Pancreas (tissue), 10 donors: Measurements from ENCODE around the gene CALD1. TPM values are rescaled to one million over a fixed set of nuclear protein-coding genes. Genes with fewer than 3 reads are reported as not detected.

Experiments used
- ATAC-seq, 4 donors: fragments of 200-7000 bp; cut with Tn5 transposase; one replicate each; pipeline versions ENCODE4 v1.8.0 to v1.9.1; 2020; ENCODE audit warnings: mild to moderate bottlenecking in 4 of 4, moderate library complexity in 4 of 4
- DNase-seq, 6 donors: peaks; one replicate each; pipeline ENCODE4 v3.0.0-alpha.2; 2020
- FAIRE-seq: peaks from 2 replicates; lab custom pipeline; 2012; peaks lifted over from hg19 to GRCh38; lab: Jason Lieb, UNC
- H3K27ac ChIP-seq, 4 donors: fragments of 200-600 bp; sonication (generic); 1 replicate in 3 of 4; 2 replicates in 1 of 4; pipeline versions ENCODE4 v1.5.0 to v1.8.0; 2020
- H3K27me3 ChIP-seq, 4 donors: fragments of 200-600 bp; one replicate each; pipeline ENCODE4 v1.8.0; 2021
- H3K36me3 ChIP-seq, 3 donors: fragments of 200-600 bp; sonication (generic) in 1 of 3; one replicate each; pipeline versions ENCODE4 v1.5.0 to v1.8.0; 2020 to 2021
- H3K4me1 ChIP-seq, 3 donors: fragments of 200-600 bp; one replicate each; pipeline ENCODE4 v1.8.0; 2021
- H3K4me3 ChIP-seq, 4 donors: fragments of 200-600 bp; sonication (generic) in 2 of 4; one replicate each; pipeline versions ENCODE4 v1.5.0 to v1.8.0; 2020 to 2021
- H3K9me3 ChIP-seq, 4 donors: fragments of 200-600 bp; one replicate each; pipeline ENCODE4 v1.8.0; 2021
- WGBS, 2 donors: extraction: QIAGEN DNeasy Blood & Tissue Kit; methylation state at CpG; one replicate each; pipeline ENCODE4 v1.1.7; 2013; 5-methylcytosine and 5-hydroxymethylcytosine counted together
- intact Hi-C, 3 donors: fragments of 100-400 bp; cut with DNase I; formaldehyde crosslinking; loops; one replicate each; pipeline versions ENCODE4 v1.11.1 to v1.14.2; 2022
- polyA plus RNA-seq, 2 donors: library from polyadenylated mRNA; stranded (reverse); fragments of 200-250 nt; gene quantifications; one replicate each; pipeline ENCODE4 v1.2.3, GENCODE V29; 2013
- total RNA-seq, 6 donors: library from RNA; stranded (reverse); fragmentation: NEBNext Ultra II Directional in 4 of 6; extraction: Animal tissue kit (Norgen Biotek cat#: 25700) in 4 of 6; gene quantifications; one replicate each; pipeline versions ENCODE4 v1.2.1 to v1.2.4, GENCODE V29; 2021 to 2023
- TF ChIP-seq, protein P1 (sequence below), 4 donors: fragments of 200-600 bp; sonication (generic) in 3 of 4; IDR thresholded peaks; one replicate each; pipeline versions ENCODE4 v1.5.0 to v1.8.0; 2021; ENCODE audit warnings: antibody characterized with exemption in 4 of 4
- donor health status: healthy with polysubstance abuse.
- donor health status: DM: no; HTN: no; CAD: no; lungs with moderate emphysema.
- donor health status: DM: no; HTN: no; CAD: no.
- donor health status: control.
- donor health status: control.
- donor health status: Bipolar disorder and iron deficiency.
- donor health status: DM: yes; HTN: yes; CAD: no.
- donor health status: DM: no; HTN: no; CAD: no.
- donor health status: DM: no; HTN: no; CAD: no.
- donor health status: DM: yes; HTN: yes; CAD: no.

Gene CALD1
- total and polyA plus RNA-seq, 8 donors: 17.0 to 85.8 (median 33.2) TPM

DNA sequence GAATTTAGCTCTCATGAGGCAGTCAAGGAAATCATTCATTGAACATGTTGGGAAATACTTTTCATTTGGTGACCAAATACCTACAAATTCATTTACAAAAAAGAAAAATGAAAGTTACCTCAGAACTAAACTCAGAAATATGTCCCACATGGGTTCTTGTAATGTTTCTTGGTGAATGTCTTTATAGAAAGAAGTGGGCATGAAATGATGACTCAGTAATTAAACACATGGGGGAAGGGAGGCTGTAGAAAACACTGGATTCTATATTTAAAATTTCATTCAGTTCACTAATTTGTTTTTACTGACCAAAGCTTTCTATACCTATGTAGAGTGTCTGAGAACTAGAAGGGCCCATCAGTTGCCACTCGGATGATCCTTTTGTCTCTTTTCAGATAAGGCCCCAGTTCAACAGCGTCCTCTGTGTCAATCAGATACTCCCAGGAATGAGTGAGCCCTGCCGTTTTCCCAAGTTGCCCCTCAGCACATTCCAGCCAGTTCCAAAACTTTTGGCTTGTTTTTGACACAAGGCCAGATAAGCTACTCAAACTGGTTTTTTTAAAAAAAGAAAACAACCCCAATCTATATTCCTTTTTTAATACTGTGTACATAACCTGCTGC lies 157.6 kb downstream of the CALD1 start:
- WGBS, 2 donors: 46 to 52% methylated on average over 3 of the region's 3 CpGs
- no peak overlapping the region for H3K4me3 ChIP-seq
- ATAC-seq: no peak
- no peaks in the 10 kb centered on the region for H3K36me3 ChIP-seq
- TF ChIP-seq, protein P1, sequence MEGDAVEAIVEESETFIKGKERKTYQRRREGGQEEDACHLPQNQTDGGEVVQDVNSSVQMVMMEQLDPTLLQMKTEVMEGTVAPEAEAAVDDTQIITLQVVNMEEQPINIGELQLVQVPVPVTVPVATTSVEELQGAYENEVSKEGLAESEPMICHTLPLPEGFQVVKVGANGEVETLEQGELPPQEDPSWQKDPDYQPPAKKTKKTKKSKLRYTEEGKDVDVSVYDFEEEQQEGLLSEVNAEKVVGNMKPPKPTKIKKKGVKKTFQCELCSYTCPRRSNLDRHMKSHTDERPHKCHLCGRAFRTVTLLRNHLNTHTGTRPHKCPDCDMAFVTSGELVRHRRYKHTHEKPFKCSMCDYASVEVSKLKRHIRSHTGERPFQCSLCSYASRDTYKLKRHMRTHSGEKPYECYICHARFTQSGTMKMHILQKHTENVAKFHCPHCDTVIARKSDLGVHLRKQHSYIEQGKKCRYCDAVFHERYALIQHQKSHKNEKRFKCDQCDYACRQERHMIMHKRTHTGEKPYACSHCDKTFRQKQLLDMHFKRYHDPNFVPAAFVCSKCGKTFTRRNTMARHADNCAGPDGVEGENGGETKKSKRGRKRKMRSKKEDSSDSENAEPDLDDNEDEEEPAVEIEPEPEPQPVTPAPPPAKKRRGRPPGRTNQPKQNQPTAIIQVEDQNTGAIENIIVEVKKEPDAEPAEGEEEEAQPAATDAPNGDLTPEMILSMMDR (IDR thresholded peaks at IDR 0.05): no peak
- no peak overlapping the region for H3K27ac ChIP-seq
- no peak for DNase-seq
- no peak for FAIRE-seq
- intact Hi-C loops: no loop called here
- H3K4me1 ChIP-seq: peaks cover 0 to 16% (median 16%) of the 10 kb centered on the region in 3 donors
- H3K9me3 ChIP-seq: no peaks in the 10 kb centered on the region
- no peaks in the 10 kb centered on the region for H3K27me3 ChIP-seq

DNA sequence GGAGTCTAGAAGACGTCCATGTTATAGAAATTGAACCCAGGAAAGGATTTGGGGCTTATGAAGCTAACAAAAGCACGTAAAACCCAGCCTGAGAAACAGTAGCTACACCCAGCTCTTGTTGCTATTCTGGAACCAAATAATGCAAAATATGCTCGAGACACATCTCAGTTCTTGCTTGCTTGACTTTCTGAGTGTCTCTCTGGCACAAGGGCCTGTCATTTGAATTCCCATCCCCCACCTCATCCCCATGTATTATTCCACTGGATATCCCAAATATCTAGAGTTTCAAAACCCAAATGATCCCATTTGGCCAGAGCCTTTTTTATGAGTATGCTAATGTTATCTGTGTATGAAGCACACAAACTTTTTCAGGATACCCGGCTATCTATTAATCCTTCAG lies 158.7 kb downstream of the CALD1 start:
- 80 to 88% methylated on average over 4 of the region's 4 CpGs for WGBS, 2 donors
- intact Hi-C loops: no loop called here
- ATAC-seq (no peak), DNase-seq (no peak), FAIRE-seq (no peak)
- H3K4me3 ChIP-seq: no peak overlapping the region
- no peaks in the 10 kb centered on the region for H3K36me3 ChIP-seq
- H3K4me1 ChIP-seq: peaks cover 2 to 27% (median 20%) of the 10 kb centered on the region in 3 donors
- TF ChIP-seq, protein P1 (IDR thresholded peaks at IDR 0.05): no peak
- no peaks in the 10 kb centered on the region for H3K27me3 ChIP-seq
- no peak overlapping the region for H3K27ac ChIP-seq
- no peaks in the 10 kb centered on the region for H3K9me3 ChIP-seq

DNA sequence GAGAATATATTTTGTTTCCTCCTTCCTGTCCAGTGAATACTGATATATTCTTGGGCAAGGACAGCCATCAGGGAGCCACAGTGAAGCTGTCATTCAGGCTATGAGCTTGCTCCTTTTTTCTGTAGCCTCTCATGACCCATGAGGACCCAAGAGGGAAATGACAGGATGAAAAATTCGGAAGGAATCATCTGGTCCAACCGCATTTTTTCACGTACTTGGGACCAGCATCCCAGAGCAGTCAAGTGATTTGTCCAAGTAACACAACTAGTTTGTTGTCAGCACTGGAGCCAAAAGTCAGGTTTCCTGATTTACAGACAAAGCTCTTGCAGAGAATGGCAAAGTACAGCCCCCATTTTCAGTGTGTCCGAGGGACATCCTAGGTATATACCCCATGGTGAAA lies 159.7 kb downstream of the CALD1 start:
- H3K36me3 ChIP-seq: no peaks in the 10 kb centered on the region
- TF ChIP-seq, protein P1 (IDR thresholded peaks at IDR 0.05): no peak
- FAIRE-seq: no peak
- peak overlapping the region in 2 of 4 donors; percentile 20 to 34 for H3K27ac ChIP-seq
- intact Hi-C loops: no loop called here
- H3K9me3 ChIP-seq: no peaks in the 10 kb centered on the region
- peaks cover 5 to 32% (median 26%) of the 10 kb centered on the region in 3 donors for H3K4me1 ChIP-seq
- no peak overlapping the region for H3K4me3 ChIP-seq
- WGBS, 2 donors: 47 to 62% methylated on average over 4 of the region's 4 CpGs
- peak in 2 of 6 donors; percentile 22 to 29 for DNase-seq
- peak in 2 of 4 donors; percentile 4 to 36 for ATAC-seq
- no peaks in the 10 kb centered on the region for H3K27me3 ChIP-seq

DNA sequence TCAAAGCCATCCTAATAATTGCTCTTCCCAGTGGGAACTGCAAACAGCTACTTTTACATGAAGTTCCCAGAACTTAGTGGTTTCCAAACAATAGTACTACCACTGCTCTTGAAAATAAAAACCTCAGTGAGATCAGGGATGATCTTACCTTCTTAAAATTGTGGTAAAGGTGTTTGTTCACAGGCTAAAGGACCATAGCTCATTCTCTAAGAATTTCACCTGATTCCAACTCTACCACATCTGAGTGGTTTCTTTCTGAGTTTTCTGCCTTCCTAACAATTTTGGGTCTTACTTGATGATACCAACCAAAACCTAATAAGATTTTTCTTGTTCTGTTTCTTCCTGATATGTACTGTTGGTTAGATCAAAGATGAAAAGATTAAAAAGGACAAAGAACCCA lies 161.3 kb downstream of the CALD1 start:
- FAIRE-seq (no peak), DNase-seq (no peak), ATAC-seq (no peak)
- TF ChIP-seq, protein P1 (IDR thresholded peaks at IDR 0.05): no peak
- Histone ChIP-seq H3K4me3 (no peak overlapping the region), H3K9me3 (no peaks in the 10 kb centered on the region), H3K4me1 (peaks cover 5 to 32% (median 26%) of the 10 kb centered on the region in 3 donors), H3K36me3 (no peaks in the 10 kb centered on the region), H3K27me3 (no peaks in the 10 kb centered on the region), H3K27ac (no peak overlapping the region)
- intact Hi-C loops: loop anchor here in 1 of 3 donors (10.0 kb wide), 1 partner anchor 246 kb away; no protein-coding TSS in a partner anchor
